ENCODE results near the gene ANKRD18B.
"Not testable (repeated sequence)": the region's sequence is repeated elsewhere in the genome, so short reads cannot be mapped to it uniquely, and the experiment has no call there.

GRCh38 chr9:33512535-33512934 lies 11.5 kb upstream of the ANKRD18B start:
- not testable (repeated sequence) for TF ChIP-seq CTCF, POLR2A, EP300 (IDR thresholded peaks at IDR 0.05)

Data from ovary (tissue), 3 donors.